ENCODE data around the gene HTR3C.
"Not testable (repeated sequence)": the region's sequence is repeated elsewhere in the genome, so short reads cannot be mapped to it uniquely, and the experiment has no call there.

Gene HTR3C, protein sequence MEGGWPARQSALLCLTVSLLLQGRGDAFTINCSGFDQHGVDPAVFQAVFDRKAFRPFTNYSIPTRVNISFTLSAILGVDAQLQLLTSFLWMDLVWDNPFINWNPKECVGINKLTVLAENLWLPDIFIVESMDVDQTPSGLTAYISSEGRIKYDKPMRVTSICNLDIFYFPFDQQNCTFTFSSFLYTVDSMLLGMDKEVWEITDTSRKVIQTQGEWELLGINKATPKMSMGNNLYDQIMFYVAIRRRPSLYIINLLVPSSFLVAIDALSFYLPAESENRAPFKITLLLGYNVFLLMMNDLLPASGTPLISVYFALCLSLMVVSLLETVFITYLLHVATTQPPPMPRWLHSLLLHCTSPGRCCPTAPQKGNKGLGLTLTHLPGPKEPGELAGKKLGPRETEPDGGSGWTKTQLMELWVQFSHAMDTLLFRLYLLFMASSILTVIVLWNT

DNA sequence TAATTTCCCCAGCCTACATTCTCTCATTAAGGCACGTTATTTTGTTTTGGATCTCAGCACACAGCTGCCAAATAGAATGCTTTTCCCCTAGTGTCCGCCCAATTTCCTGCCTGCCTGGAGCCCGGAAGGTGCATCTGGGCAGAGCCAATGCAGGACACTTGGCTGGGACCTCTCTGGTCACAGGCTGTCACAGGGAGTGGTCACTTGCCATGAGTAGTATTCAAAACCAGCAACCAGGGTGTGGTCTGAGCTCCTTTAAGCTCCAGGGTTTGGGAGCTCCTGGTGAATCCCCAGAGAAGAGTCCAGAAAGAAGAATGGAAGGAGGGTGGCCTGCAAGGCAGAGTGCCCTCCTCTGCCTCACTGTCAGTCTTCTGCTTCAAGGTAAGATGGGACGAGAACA, at the start of gene HTR3C:
TSS of gene HTR3C (plus strand) at position 281 of the 400 bp plus-strand sequence. CDS start at position 315, 34 bp downstream.
- DNase-seq: no peak

DNA sequence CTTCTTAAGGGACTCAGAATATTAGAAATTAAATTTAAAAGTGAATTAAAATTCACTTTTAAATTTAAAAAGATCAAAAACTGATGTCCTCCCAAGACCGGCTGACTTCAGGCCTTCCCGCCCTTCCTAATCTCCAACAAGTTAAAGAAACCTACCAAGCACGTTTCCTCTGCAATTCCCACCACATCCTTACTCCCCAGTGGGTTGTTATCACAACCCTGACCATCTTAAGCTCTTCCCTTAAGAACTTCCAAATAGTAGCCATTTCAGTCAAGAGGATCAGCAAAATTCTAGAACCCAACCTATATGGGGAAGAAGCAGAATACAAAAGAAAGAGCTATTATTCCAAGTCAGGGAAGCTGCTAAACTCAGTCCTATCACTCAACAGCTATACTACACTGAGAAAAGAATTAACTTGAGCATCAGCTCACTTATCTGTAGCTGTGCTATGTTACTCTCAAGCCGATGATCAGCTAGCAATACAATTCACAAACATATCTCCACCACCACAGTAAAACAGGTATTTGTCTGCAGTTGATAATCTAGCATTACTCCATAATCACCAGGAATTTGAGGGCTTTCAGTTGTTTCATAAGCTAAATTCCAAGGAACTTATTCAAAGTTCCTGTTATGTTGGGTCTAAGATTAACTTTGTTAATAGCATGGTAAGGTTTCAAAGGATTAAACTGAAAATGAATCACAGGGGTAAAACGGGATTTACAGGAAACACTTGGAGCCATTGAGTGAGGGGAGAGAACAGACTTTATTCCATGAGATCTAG, 49.5 kb upstream of the HTR3C start:
- DNase-seq: no peak

DNA sequence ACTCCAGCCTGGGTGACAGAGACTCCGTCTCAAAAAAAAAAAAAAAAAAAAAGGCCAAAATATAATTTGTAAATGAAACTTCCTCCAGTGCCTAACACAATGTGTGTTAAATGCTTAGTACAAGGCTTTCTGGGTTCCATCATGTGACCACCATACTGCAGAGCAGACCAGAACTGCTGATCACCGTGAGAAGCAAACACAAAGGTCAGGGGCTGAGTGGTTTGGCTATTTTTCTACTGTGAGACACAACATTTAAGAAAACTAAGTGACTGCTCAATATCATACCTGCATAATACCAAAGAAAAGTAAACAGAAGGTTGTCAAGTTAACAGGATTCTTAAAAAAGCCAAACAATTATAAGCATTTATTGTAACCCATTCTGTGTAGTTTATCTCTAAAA, 48.4 kb upstream of the HTR3C start:
- no peak for DNase-seq

DNA sequence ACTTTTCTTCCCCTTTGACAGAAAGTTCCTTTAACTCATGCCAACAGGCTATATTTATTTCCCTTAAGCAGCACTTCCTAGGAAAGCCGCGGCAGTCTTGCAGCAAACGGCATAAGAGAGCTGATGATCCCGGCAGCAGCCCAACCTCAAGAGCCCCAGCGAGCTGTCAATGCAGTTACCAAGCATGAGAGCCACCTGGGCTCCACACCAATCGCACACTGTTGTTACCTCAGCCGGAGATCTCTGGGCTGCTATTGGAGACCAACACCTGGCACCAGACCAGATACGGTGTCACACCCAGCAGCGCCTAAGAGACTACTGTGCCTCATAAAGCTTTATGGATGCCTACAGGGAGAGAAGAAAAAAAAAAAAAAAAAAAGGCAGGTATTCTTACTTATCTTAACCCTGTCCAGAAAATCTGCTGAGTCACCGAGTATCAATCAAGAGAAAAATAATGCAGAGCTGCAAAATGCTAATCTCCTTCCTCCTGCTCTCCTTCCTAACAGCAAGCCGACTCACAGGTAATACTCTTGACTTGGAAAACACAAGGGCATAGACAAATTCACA, 46.8 kb upstream of the HTR3C start:
- peak; percentile 11 for DNase-seq

DNA sequence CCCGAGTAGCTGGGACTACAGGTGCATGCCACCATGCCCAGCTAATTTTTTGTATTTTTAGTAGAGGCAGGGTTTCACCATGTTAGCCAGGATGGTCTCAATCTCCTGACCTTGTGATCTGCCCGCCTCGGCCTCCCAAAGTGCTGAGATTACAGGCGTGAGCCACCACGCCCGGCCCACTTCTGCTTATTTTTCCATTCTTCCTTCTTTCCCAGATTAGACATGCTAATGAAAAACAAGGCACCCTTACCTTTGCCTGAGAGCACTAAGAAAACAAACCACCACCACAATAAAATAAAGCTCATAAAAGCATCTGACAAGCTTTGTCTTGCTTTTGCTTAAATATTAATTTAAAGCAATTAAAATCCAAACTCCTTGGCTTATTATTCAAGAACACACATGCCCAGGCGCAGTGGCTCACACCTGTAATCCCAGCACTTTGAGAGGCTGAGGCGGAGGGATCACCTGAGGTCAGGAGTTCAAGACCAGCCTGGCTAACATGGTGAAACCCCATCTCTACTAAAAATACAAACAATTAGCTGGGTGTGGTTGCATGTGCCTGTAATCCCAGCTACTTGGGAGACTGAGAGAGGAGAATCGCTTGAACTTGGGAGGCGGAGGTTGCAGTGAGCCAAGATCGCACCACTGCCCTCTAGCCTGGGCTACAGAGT, 45.6 kb upstream of the HTR3C start:
- not testable (repeated sequence) for DNase-seq

DNA sequence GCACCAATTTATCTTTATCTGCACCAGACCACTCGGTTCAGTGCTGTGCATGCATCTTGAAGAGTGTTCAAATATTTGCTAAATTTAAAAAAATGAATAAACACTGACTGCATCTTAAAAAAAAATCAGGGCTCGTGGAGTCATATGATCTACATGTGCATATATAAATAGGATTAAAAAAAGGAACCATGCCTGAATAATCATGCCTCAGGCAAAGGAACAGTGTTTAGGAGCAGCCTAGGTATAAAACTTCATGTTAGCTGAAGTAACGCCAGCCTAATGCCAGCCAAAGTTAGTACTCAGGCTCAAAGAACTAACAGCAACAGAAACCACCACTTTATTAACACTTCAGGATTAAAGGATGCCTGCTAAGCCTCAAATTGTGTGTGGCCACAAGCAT, 44.7 kb upstream of the HTR3C start:
- no peak for DNase-seq

DNA sequence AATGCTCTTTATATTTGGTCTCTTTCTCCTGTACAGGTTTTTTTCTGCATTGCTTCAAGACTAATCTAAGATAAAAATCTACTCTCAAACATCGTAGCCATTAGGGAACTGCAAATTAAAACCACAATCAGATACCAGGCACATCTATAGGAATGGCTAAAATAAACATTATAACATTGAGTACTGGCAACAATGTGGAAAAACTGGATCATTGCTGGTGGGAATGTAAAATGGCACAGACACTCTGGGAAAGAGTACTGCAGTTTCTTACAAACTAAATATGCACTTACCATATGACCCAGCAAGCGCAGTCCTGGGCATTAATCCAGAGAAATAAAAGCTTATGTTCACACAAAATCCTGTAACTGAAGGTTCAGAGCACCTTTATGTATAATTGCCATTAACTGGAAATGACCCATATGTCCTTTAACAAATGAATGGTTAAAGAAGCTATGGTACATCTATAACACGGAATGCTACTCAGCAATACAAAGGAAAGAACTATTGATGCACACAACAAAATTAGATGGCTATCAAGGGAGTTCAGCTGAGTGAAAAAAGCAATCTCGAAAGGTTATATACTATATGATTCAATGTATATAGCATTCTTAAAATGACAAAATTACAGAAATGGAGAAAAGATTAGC, 41.5 kb upstream of the HTR3C start:
- no peak for DNase-seq

DNA sequence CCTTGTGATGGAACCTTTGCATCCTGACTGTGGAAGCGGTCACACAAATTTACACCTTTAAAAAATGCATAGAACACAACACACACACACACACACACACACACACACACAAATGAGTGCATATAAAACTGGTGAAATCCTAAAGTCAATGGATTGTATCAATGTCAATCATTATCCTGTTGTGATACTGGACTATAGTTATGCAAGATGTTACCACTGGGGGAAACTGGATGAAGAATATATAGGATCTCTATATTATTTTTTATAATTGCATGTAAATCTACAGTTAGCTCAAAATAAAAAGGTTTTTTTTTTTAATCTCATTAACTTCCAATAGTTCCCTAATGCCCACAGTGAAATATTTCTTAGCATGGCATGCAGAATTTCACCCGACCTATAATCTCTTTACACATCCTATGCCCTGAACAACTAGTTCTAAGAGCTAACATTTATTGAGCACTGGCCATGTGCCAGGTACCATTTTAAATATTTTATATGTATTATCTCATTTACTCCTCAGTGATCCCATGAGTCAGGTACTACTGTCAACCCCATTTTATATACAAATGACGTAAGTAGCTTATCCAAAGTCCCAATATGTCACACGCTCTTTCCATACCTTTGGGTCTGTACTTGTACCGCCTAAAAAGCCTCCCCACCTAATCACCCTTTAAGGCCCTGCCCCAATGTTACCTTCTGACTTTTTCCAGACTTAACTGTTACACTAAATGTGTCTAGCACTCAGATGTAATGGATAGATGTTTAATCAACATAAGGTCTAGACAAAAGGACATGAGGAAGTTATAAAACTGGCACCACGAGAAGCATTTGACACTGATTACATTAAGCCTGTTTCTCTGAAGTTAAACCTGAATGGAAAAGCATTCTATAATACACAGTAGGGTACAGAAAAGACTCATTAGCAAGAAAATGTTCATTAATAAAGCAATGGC, 40.6 kb upstream of the HTR3C start:
- no peak for DNase-seq

DNA sequence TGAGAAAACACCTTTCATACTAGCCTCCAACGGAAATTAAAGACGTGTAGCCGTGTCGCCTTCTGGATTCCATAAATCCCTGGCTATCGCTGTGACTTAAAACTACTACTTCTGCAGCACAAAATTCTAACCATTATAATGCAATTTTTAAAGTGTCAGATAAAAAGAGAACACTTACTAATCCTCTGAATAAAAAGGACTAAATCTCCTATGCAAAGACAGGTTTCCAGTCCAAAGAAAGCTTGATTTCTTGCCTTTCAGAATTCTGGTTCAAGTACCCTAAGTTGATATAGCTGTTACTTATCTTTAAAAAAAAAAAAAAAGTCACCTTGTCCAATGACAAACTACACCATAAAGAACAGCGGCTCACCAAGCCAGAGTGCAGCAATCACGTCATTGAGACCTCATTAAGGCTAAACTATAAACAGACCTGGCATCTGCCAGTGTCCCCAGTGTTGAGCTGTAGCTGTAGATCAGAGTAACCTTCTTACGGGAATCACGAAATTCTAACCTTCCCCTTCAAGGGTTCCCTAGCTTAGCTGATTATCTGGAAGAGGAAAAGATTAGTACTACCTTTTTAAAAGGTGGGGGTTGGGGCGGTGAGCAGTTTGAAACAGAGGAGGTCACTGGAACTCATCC, 37.3 kb upstream of the HTR3C start:
- DNase-seq: no peak

DNA sequence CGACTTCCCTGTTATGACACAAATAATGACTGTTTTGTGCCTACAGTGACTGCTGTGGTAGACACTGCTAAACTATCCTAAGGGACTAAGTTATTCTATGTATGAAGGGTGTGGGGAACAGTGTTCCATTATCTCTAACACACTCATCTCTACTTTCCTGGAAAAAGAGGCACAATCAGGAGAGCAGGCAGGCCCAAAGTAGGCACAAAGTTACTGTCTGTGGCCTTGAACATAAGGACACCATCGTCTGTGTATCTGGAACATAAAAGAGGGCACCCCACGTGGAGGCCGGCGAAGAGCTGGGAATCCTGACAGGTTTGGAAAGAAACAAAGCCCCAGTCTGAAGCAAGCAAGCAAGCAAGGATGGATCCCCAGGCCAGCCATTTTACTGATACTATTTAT, 36.7 kb upstream of the HTR3C start:
- no peak for DNase-seq

DNA sequence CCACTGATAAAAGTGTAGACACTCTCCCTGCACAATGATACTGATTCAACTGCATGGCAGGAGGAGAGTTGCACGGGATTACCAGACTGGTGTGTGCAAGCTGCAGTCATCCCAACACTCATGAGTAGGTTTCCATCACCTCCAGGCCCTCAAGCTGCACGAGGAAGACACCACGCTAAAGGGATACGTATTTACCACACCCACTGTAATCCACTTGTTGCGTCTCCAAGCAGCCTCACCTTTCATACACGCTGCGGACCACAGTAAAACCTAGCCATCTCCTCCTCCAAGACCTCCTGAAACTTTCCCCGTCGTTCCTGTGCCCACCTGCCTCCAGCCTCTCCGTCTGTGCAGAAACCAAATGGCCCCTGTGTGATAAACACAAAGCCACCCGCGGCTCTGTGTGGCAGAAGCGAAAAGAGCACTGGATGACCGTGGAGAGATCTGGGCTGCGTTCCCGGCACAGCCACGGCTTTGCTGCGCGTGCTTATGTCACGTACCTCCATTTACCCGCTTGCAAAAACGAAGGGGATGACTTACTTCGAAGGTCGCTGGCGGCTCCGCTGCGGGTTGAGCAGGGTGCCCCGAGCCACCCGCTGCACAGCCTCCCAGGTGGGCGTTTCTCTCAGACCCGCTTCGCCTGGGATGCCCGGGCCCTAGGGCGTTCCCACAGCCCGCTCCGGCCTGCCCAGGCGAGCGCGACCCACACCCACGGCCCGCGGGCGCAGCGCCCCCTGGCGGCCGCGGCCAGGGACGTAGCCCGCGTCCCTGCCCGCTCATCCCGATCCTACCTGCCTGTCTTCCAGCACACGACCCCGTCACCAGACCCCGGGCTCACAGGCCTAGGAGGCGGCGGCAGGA, 35.8 kb upstream of the HTR3C start:
- peak; percentile 56 for DNase-seq

DNA sequence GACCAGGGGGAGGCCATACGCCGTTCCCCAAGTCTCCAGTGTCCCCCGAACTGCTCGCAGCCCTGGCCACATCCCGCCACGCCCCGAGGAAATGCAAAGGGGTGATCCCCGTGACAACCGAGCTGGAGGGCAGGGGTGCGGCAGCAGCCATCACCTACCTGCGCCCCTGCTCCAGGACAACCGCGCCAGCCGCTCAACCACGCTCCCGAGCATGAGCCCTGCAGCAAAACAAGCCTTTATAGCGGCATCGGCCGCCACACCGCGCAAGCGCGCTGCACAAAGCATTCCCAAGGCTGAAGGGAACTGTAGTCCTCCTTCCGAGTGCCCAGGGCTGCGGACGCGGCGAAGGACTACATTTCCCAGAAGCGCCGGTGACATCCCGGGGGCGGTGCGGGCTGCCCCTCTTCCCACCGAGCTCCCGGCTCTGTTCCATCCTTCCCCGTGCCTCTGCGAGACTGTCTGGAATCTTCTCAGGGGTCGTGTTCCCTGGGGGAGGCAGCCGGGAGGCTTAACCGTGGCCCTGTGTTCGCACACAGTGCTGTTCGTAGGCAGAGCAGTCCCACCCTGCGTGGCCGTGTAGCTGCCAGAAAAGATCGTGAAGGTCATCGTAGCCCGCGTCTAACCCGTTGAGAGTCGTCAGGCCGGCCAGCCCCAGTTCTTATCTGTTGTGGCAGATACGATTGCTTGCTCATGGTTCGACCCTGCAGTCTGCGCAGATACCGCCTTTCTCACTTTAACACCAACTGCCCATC, 35.0 kb upstream of the HTR3C start, which contains the start of gene ABCC5:
TSS of gene ABCC5 (minus strand) at position 213 of the 752 bp plus-strand sequence. CDS start 3,492 bp downstream, outside the sequence.
- DNase-seq: peak; percentile 85

DNA sequence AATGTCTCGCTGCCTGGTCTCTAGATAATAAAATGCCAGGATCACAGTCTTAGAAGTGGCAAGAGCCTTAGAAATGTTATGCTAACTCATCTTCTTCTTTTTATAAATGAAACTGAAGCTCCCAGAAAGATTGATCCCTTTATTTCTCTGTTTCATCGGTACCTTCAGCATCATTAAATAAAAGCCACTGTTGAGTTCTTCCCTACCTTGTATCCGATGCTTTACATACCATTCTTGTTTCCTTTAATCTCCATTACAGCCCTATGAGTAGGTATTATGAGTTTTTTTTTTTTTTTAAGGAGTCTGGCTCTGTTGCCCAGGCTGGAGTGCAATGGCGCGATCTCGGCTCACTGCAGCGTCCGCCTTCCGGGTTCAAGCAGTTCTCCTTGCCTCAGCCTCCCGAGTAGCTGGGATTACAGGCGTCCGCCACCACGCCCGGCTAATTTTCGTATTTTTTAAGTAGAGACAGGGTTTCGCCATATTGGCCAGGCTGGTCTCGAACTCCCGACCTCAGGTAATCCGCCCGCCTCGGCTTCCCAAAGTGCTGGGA, 34.3 kb upstream of the HTR3C start:
- DNase-seq: no peak

DNA sequence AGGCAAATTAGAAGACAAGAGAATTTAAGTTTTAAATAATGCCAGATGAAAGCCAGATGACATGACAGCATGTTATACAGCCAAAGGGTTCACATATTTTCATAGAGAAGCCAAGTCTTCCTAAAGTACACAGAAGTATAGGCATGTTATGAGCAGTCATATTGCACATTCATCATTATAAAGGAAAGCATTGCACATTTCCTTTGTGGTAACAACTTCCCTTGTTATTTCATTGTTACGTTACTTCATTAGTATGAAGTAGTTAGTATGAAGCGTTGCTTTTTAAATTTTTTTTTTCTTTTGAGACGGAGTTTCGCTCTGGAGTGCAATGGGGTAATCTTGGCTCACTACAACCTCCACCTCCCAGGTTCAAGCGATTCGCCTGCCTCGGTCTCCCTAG, 30.5 kb upstream of the HTR3C start:
- no peak for DNase-seq

DNA sequence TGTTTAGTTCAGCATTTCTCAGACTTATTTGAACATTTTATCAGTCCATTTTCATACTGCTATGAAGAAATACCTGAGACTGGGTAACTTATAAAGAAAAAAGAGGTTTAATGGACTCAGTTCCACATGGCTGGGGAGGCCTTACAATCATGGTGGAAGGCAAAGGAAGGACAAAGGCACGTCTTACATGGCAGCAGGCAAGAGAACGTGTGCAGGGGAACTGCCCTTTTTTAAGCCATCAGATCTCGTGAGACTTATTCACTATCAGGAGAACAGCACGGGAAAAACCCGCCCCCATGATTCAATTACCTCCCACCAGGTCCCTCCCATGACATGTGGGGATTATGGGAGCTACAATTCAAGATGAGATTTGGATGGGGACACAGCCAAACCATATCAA, 27.6 kb upstream of the HTR3C start:
- not testable (repeated sequence) for DNase-seq

DNA sequence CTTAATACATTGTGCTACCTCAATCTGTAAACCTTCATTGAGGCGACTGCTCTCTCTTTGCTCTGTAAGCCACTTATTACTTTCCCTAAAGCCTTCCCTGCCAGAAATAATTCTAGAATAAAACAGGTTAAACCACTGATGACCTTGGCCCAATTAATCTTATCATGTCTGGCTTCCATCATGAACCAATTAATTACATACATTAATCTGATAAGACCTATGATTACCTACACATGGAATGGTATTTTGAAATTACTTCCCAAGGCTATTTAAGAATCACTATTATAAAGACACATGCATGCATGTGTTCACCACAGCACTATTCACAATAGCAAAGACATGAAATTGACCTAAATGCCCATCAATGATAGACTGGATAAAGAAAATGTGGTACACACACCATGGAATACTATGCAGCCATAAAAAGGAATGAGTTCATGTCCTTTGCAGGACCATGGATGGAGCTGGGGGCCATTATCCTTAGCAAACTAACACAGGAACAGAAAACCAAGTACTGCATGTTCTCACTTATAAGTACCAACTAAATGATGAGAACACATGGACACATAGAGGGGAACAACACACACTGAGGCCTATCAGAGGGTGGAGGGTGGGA, 24.5 kb upstream of the HTR3C start:
- DNase-seq: not testable (repeated sequence)

DNA sequence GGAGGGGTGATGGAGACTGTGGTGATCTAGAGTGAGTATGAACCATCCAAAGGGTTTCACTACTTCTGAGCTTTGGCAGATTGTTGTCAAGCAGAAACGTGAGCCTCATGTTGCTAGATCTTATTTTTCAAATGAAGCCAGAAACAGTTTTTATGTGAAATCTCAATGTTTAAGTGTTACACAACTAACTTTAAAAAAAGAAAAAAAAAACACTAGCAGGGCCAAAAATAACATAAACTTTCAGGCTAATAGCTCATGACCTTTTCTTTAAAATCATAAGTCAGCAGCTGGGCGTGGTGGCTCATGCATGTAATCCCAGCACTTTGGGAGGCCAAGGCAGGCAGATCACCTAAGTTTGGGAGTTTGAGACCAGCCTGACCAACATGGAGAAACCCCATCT, 23.4 kb upstream of the HTR3C start:
- DNase-seq: no peak

DNA sequence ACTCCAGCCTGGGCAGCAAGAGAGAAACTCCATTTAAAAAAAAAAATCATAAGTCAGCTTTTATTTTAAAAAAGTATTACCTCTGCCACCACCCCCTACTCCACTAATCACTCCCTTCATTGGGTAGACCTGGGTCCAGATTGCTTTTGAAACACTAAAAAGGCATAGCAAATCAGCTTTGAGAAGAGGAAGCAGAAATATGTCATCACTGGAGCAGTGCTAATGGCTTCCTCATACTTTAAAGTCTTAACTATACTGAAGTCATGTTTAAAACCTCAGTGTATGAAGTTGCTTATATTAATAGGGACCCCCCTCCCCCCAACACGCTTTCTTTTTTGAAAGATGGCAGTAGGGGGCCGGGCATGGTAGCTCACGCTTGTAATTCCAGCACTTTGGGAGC, 22.3 kb upstream of the HTR3C start:
- DNase-seq: no peak
